GM19193 (cell line): Measurements from ENCODE around the gene SIPA1L3.

Experiments used
- POLR2A ChIP-seq: IDR thresholded peaks from 4 replicates; pipeline ENCODE4 v1.6.1; 2011; ENCODE audit not compliant: insufficient read depth, insufficient read length; ENCODE audit errors: extremely low read depth

Gene SIPA1L3

GRCh38 chr19:37932985-37933936 lies 26.3 kb downstream of the SIPA1L3 start:
- TF ChIP-seq POLR2A = no peak

- no peak for TF ChIP-seq POLR2A
These were observed 26.9 kb downstream of the SIPA1L3 start for GRCh38 chr19:37933937-37934358.

- no peak for TF ChIP-seq POLR2A
These were observed 28.3 kb downstream of the SIPA1L3 start for GRCh38 chr19:37935341-37935740.

GRCh38 chr19:37936166-37936565 lies 29.2 kb downstream of the SIPA1L3 start:
- TF ChIP-seq POLR2A = no peak

- no peak for TF ChIP-seq POLR2A
These were observed 29.9 kb downstream of the SIPA1L3 start for GRCh38 chr19:37936886-37937285.

GRCh38 chr19:37938353-37938752 lies 31.3 kb downstream of the SIPA1L3 start:
- TF ChIP-seq POLR2A = no peak

GRCh38 chr19:37941782-37942515 lies 34.9 kb downstream of the SIPA1L3 start:
- no peak for TF ChIP-seq POLR2A

- TF ChIP-seq POLR2A = no peak
These were observed 35.5 kb downstream of the SIPA1L3 start for GRCh38 chr19:37942516-37942902.

- no peak for TF ChIP-seq POLR2A
These were observed 36.5 kb downstream of the SIPA1L3 start for GRCh38 chr19:37943480-37943879.

- TF ChIP-seq POLR2A = no peak
These were observed 39.1 kb downstream of the SIPA1L3 start for GRCh38 chr19:37946132-37946531.

GRCh38 chr19:37947778-37948177 lies 40.8 kb downstream of the SIPA1L3 start:
- TF ChIP-seq POLR2A = no peak

- TF ChIP-seq POLR2A = no peak
These were observed 41.4 kb downstream of the SIPA1L3 start for GRCh38 chr19:37948362-37948761.

GRCh38 chr19:37950471-37951175 lies 43.6 kb downstream of the SIPA1L3 start:
- TF ChIP-seq POLR2A = no peak

- no peak for TF ChIP-seq POLR2A
These were observed 44.8 kb downstream of the SIPA1L3 start for GRCh38 chr19:37951816-37952210.
